HEK293 (cell line): Measurements from ENCODE around the gene MPPE1.

Experiments used
- CTCF ChIA-PET: fragments of 350-600 bp; formaldehyde crosslinking; extraction: SDS; loops from one replicate; lab custom pipeline; 2021; ENCODE audit warnings: antibody characterized with exemption; lab: Yijun Ruan, JAX
- POLR2A ChIA-PET: fragments of 300-600 bp; formaldehyde crosslinking; extraction: SDS; loops from one replicate; lab custom pipeline; 2020; ENCODE audit warnings: antibody characterized with exemption, inconsistent platforms; lab: Yijun Ruan, JAX
- H3K27ac ChIP-seq: fragments of 200-500 bp; sonication (Bioruptor generic); 2 replicates; pipeline ENCODE4 v1.5.1; 2014; ENCODE audit warnings: low read depth, low read length, control low read depth, inconsistent platforms; ENCODE audit errors: extremely low read depth
- H3K36me3 ChIP-seq, 2 experiments: fragments of 200-500 bp in 1 of 2; sonication (Bioruptor generic) in 1 of 2; 1 replicate in 1 of 2; 2 replicates in 1 of 2; pipeline ENCODE4 v1.5.1; 2014 to 2017; ENCODE audit warnings: inconsistent platforms in 2 of 2, low read length in 2 of 2; ENCODE audit not compliant: control insufficient read depth in 2 of 2, insufficient read depth in 1 of 2
- H3K4me1 ChIP-seq: fragments of 200-500 bp; sonication (Bioruptor generic); 2 replicates; pipeline ENCODE4 v1.5.1; 2014; ENCODE audit warnings: mild to moderate bottlenecking, low read length, inconsistent platforms; ENCODE audit not compliant: control insufficient read depth, insufficient read depth
- H3K4me3 ChIP-seq: 2 replicates; pipeline ENCODE4 v1.5.1; 2011; ENCODE audit warnings: low read depth, mild to moderate bottlenecking, control low read depth, low read length, moderate library complexity
- H3K9me3 ChIP-seq: fragments of 200-500 bp; sonication (Bioruptor generic); 2 replicates; pipeline ENCODE4 v1.5.1; 2014; ENCODE audit warnings: low read depth, low read length, inconsistent platforms; ENCODE audit not compliant: control insufficient read depth, insufficient read depth
- EGR2 ChIP-seq: fragments of 450-650 bp; formaldehyde crosslinking; IDR thresholded peaks from 2 replicates; pipeline ENCODE4 v1.5.1; 2016; ENCODE audit warnings: low read depth, missing biosample characterization, missing genetic modification characterization
- KLF10 ChIP-seq: fragments of 450-650 bp; IDR thresholded peaks from 2 replicates; pipeline ENCODE4 v1.5.1; 2018; ENCODE audit warnings: missing biosample characterization, mild to moderate bottlenecking, missing genetic modification characterization
- MYNN ChIP-seq: fragments of 450-650 bp; formaldehyde crosslinking; IDR thresholded peaks from 2 replicates; pipeline ENCODE4 v1.5.1; 2016; ENCODE audit warnings: missing biosample characterization, missing genetic modification characterization, borderline replicate concordance
- ZEB2 ChIP-seq: fragments of 450-650 bp; formaldehyde crosslinking; IDR thresholded peaks from 2 replicates; pipeline ENCODE4 v1.5.1; 2016; ENCODE audit warnings: missing biosample characterization, missing genetic modification characterization
- ZFP3 ChIP-seq: fragments of 450-650 bp; formaldehyde crosslinking; IDR thresholded peaks from 2 replicates; pipeline ENCODE4 v1.5.1; 2016; ENCODE audit warnings: low read depth, missing biosample characterization, missing genetic modification characterization
- ZNF10 ChIP-seq: fragments of 450-650 bp; formaldehyde crosslinking; IDR thresholded peaks from 2 replicates; pipeline ENCODE4 v1.5.1; 2017; ENCODE audit warnings: missing biosample characterization, missing genetic modification characterization
- ZNF133 ChIP-seq: fragments of 450-650 bp; formaldehyde crosslinking; IDR thresholded peaks from 2 replicates; pipeline ENCODE4 v1.5.1; 2016; ENCODE audit warnings: missing biosample characterization, missing genetic modification characterization
- ZNF138 ChIP-seq: fragments of 450-650 bp; formaldehyde crosslinking; IDR thresholded peaks from 2 replicates; pipeline ENCODE4 v1.5.1; 2016; ENCODE audit warnings: missing biosample characterization, missing genetic modification characterization, borderline replicate concordance
- ZNF16 ChIP-seq: fragments of 450-650 bp; formaldehyde crosslinking; IDR thresholded peaks from 2 replicates; pipeline ENCODE4 v1.5.1; 2016; ENCODE audit warnings: low read depth, missing biosample characterization, missing genetic modification characterization
- ZNF211 ChIP-seq: fragments of 450-650 bp; formaldehyde crosslinking; IDR thresholded peaks from 2 replicates; pipeline ENCODE4 v1.5.1; 2016; ENCODE audit warnings: low read depth, missing biosample characterization, missing genetic modification characterization
- ZNF223 ChIP-seq: fragments of 450-650 bp; formaldehyde crosslinking; IDR thresholded peaks from 2 replicates; pipeline ENCODE4 v1.5.1; 2016; ENCODE audit warnings: missing biosample characterization, missing genetic modification characterization
- ZNF366 ChIP-seq: fragments of 450-650 bp; formaldehyde crosslinking; conservative IDR thresholded peaks from 2 replicates; pipeline ENCODE4 v1.5.1; 2016; ENCODE audit warnings: missing biosample characterization, missing genetic modification characterization
- ZNF433 ChIP-seq: fragments of 450-650 bp; formaldehyde crosslinking; IDR thresholded peaks from 2 replicates; pipeline ENCODE4 v1.5.1; 2016; ENCODE audit warnings: missing biosample characterization, missing genetic modification characterization, low read depth
- ZNF548 ChIP-seq: fragments of 450-650 bp; formaldehyde crosslinking; IDR thresholded peaks from 2 replicates; pipeline ENCODE4 v1.5.1; 2016; ENCODE audit warnings: missing biosample characterization, missing genetic modification characterization
- ZNF560 ChIP-seq: fragments of 450-650 bp; formaldehyde crosslinking; IDR thresholded peaks from 2 replicates; pipeline ENCODE4 v1.5.1; 2017; ENCODE audit warnings: missing biosample characterization, missing genetic modification characterization, borderline replicate concordance
- ZNF610 ChIP-seq: fragments of 450-650 bp; formaldehyde crosslinking; IDR thresholded peaks from 2 replicates; pipeline ENCODE4 v1.5.1; 2016; ENCODE audit warnings: missing biosample characterization, missing genetic modification characterization, borderline replicate concordance
- ZNF658 ChIP-seq: fragments of 450-650 bp; formaldehyde crosslinking; IDR thresholded peaks from 2 replicates; pipeline ENCODE4; 2016; ENCODE audit warnings: missing biosample characterization, missing genetic modification characterization
- ZNF76 ChIP-seq: fragments of 450-650 bp; formaldehyde crosslinking; IDR thresholded peaks from 2 replicates; pipeline ENCODE4; 2016; ENCODE audit warnings: low read depth, missing biosample characterization, missing genetic modification characterization, borderline replicate concordance
- TF ChIP-seq, protein P1 (sequence below): fragments of 450-650 bp; formaldehyde crosslinking; IDR thresholded peaks from 2 replicates; pipeline ENCODE4 v1.5.1; 2016; ENCODE audit warnings: missing biosample characterization, missing genetic modification characterization
- TF ChIP-seq, protein P2 (sequence below): fragments of 450-650 bp; formaldehyde crosslinking; IDR thresholded peaks from 2 replicates; pipeline ENCODE4 v1.5.1; 2017; ENCODE audit warnings: missing biosample characterization, missing genetic modification characterization

MPPE1 gene

GRCh38 chr18:11880586-11881304 is 27.4 kb downstream of the MPPE1 start:
- Histone ChIP-seq H3K36me3 (peaks cover 0 to 21% of the 10 kb centered on the region in 2 experiments; a peak in 2 of 3 replicates), H3K9me3 (no peaks in the 10 kb centered on the region), H3K27ac (no peak overlapping the region), H3K4me1 (no peaks in the 10 kb centered on the region), H3K4me3 (no peak overlapping the region)
- CTCF ChIA-PET = interaction anchor here (0.6 to 1.3 kb wide), 3 partner anchors 15 to 226 kb away, joined by 3 to 6 read pairs (median 3); no protein-coding TSS in a partner anchor
- POLR2A ChIA-PET = no interaction called here
- TF ChIP-seq ZNF10 (tag by site-specific recombination) = no peak
- TF ChIP-seq ZNF211 (tag by site-specific recombination) = no peak
- TF ChIP-seq, all 188 proteins: peak for 0

DNA sequence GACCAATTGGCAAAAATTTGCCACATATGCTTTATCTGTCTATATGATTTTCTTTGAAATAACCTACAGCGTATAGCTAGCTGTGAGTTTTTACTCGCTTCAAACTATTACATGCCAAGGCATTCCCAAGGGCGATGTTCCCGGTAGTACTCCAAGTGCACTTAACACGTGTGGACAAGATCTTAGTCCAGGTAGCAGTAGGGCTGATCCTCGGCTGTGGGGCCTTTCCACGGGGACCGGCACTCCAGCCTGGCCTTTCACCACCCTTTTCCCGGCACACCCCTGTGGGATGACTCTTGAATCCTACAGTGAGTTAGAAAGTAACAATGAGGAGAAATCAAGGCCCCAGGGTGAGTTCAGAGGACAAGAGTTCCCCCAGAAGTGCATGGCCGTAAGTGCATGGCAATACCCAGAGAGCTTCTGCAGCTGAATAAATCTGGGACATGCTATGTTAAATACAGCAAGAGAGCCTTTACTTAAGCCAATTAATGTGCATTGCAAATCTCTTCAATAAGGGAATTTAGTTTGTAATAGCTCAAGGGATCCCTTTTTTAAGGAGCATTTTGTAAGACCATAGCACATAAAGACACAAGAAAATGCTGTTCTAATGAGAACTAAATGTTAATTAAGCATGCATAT is 30.5 kb downstream of the MPPE1 start:
- CTCF ChIA-PET = interaction anchor here (0.6 to 1.0 kb wide), 2 partner anchors 145 to 498 kb away, joined by 3 read pairs; no protein-coding TSS in a partner anchor
- no peaks in the 10 kb centered on the region for H3K9me3 ChIP-seq
- POLR2A ChIA-PET = interaction anchor here (1.0 kb wide), 1 partner anchor 103 kb away, joined by 3 read pairs; no protein-coding TSS in a partner anchor
- no peak overlapping the region for H3K4me3 ChIP-seq
- H3K36me3 ChIP-seq = peaks cover 0 to 12% of the 10 kb centered on the region in 2 experiments; a peak in 2 of 3 replicates
- H3K27ac ChIP-seq = no peak overlapping the region
- H3K4me1 ChIP-seq = no peaks in the 10 kb centered on the region
- TF ChIP-seq MYNN (tag by site-specific recombination) (no peak), EGR2 (no peak), ZEB2 (tag by site-specific recombination) (no peak), ZNF560 (tag by site-specific recombination) (no peak), ZNF658 (tag by site-specific recombination) (no peak), ZNF138 (tag by site-specific recombination) (no peak)

DNA sequence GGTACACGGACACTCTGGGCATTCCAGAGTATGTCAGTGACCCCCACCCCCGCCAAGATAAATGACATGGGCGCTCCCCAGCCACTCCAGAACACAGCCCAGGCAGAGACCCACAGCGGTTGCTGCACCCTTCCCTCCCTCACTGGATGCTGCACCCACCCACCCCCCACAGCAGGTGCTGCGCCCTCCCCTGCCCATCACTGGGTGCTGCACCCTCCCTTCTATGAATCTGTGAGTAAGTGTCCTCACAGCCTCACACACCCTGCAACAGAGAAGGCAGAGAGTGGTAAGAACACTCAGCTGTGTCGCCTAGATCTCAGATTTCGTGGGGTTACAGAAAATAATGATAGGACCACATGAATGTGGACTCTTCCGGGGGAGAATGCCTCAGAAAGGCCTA is 33.4 kb downstream of the MPPE1 start:
- ChIA-PET POLR2A (no interaction called here), CTCF (interaction anchor here (1.3 kb wide), 1 partner anchor 123 kb away, joined by 7 read pairs; no protein-coding TSS in a partner anchor)
- no peak overlapping the region for H3K4me3 ChIP-seq
- H3K9me3 ChIP-seq = no peaks in the 10 kb centered on the region
- H3K4me1 ChIP-seq = no peaks in the 10 kb centered on the region
- H3K36me3 ChIP-seq = peaks cover under 1 to 13% of the 10 kb centered on the region in 2 experiments; a peak in 2 of 3 replicates
- no peak for TF ChIP-seq ZNF16 (tag by site-specific recombination)
- no peak for TF ChIP-seq ZNF610
- TF ChIP-seq KLF10 = no peak
- no peak for TF ChIP-seq ZFP3
- no peak for TF ChIP-seq ZNF366 (tag by site-specific recombination)
- TF ChIP-seq, protein P1, sequence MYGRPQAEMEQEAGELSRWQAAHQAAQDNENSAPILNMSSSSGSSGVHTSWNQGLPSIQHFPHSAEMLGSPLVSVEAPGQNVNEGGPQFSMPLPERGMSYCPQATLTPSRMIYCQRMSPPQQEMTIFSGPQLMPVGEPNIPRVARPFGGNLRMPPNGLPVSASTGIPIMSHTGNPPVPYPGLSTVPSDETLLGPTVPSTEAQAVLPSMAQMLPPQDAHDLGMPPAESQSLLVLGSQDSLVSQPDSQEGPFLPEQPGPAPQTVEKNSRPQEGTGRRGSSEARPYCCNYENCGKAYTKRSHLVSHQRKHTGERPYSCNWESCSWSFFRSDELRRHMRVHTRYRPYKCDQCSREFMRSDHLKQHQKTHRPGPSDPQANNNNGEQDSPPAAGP (tag by site-specific recombination) = no peak
- no peak for TF ChIP-seq ZNF433 (tag by site-specific recombination)
- no peak for TF ChIP-seq ZNF223 (tag by site-specific recombination)
- TF ChIP-seq, protein P2, sequence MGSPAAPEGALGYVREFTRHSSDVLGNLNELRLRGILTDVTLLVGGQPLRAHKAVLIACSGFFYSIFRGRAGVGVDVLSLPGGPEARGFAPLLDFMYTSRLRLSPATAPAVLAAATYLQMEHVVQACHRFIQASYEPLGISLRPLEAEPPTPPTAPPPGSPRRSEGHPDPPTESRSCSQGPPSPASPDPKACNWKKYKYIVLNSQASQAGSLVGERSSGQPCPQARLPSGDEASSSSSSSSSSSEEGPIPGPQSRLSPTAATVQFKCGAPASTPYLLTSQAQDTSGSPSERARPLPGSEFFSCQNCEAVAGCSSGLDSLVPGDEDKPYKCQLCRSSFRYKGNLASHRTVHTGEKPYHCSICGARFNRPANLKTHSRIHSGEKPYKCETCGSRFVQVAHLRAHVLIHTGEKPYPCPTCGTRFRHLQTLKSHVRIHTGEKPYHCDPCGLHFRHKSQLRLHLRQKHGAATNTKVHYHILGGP (tag by site-specific recombination) = no peak
- no peak for TF ChIP-seq ZNF76 (tag by site-specific recombination)
- TF ChIP-seq ZNF133 (tag by site-specific recombination) = no peak
- no peak for TF ChIP-seq ZNF548 (tag by site-specific recombination)
- H3K27ac ChIP-seq = no peak overlapping the region
